Suprapubic skin (tissue), 4 donors: ENCODE results near the gene CSNK1A1L. TPM values are rescaled to one million over a fixed set of nuclear protein-coding genes. Genes with fewer than 3 reads are reported as not detected.

Source experiments
- DNase-seq, 2 donors: peaks; one replicate each; pipeline ENCODE4 v3.0.0-alpha.2; 2019; ENCODE audit warnings: low spot score in 2 of 2
- H3K27ac ChIP-seq: fragments of 200-600 bp; sonication (generic); one replicate; pipeline ENCODE4 v1.5.1; 2019
- H3K27me3 ChIP-seq: fragments of 200-600 bp; sonication (generic); one replicate; pipeline ENCODE4 v1.5.1; 2019
- H3K36me3 ChIP-seq: fragments of 200-600 bp; sonication (generic); one replicate; pipeline ENCODE4 v1.5.1; 2019
- H3K4me1 ChIP-seq: fragments of 200-600 bp; sonication (generic); one replicate; pipeline ENCODE4 v1.5.1; 2019
- H3K4me3 ChIP-seq: fragments of 200-600 bp; sonication (generic); one replicate; pipeline ENCODE4 v1.5.1; 2019; ENCODE audit warnings: mild to moderate bottlenecking
- H3K9me3 ChIP-seq: fragments of 200-600 bp; sonication (generic); one replicate; pipeline ENCODE4 v1.5.1; 2019
- CTCF ChIP-seq, 2 donors: fragments of 200-600 bp in 1 of 2; fragments of 450-650 bp in 1 of 2; sonication (generic) in 1 of 2; IDR thresholded peaks; one replicate each; pipeline ENCODE4 v1.5.1; 2016 to 2019; ENCODE audit warnings: antibody characterized with exemption in 2 of 2, mild to moderate bottlenecking in 1 of 2, moderate library complexity in 1 of 2
- EP300 ChIP-seq: sonication (generic); formaldehyde crosslinking; IDR thresholded peaks from one replicate; pipeline ENCODE4 v1.6.1; 2017; ENCODE audit warnings: antibody characterized with exemption
- POLR2A ChIP-seq, 2 donors: fragments of 450-650 bp; IDR thresholded peaks; one replicate each; pipeline ENCODE4 v1.6.1; 2017; ENCODE audit warnings: antibody characterized with exemption in 2 of 2, mild to moderate bottlenecking in 2 of 2, moderate library complexity in 2 of 2
- POLR2AphosphoS5 ChIP-seq, 3 donors: sonication (generic); formaldehyde crosslinking; IDR thresholded peaks; one replicate each; pipeline ENCODE4 v1.6.1; 2017; ENCODE audit warnings: antibody characterized with exemption in 3 of 3
- WGBS: methylation state at CpG from one replicate; pipeline ENCODE4 v1.1.5; 2018; 5-methylcytosine and 5-hydroxymethylcytosine counted together
- total RNA-seq, 4 donors: library from RNA; depleted of rRNA; stranded (reverse); fragments of >200 nt; gene quantifications; one replicate each; pipeline ENCODE4 v1.1.0, GENCODE V29; 2016

CSNK1A1L gene
- total RNA-seq, 4 donors from 2014 or later = not detected

DNA sequence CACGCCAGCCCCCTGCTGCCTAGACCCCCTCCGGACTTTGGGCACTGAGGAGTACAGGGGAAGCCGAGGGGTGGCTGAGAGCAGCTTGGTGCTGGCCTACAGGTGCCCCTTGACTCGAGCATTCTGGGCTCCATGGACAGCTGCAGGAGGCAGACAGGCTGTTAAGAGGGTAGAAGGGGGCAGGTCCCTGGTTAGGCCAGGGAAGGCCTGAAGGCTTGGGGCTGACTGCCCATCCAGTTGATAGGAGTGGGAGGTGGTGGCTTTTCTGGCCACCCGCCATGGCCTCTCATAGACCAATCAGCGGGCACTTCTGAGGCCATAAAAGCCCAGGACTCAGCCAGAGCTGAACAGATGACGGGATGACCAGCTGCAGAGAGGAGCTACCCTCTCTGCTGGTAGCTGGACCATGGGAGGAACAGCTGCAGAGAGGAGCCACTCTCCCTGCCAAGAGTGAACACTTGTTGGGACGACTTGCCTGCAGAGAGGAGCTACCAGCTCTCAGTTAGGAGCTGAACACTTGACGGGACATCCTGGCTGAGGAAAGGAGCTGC lies 35.2 kb downstream of the CSNK1A1L start:
- H3K9me3 ChIP-seq = no peaks in the 10 kb centered on the region

DNA sequence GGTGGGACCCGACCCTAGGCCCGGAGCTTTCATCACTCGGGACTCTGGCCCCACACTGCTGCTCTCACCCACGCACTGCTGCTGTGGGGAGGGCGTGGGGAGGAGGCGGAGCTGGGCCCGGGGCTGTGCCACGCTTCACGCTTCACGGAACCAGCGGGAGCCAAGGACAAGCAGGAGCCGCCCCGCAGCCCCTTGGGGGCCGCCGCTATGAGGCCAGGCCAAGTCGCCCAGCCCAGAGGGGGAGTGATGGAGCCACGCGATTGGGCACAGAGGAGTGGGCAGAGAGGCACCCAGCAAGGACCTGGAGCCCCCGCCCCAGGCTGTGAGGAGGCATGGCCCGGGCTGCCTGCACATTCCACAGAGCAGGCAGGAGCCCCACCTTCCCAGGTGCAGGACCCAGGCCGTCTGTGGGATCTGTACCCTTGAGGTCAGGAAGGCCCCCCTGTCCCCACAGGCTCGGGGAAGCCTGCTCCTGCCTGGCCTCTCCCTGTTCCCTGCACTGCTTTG lies 35.8 kb downstream of the CSNK1A1L start:
- WGBS = 78% methylated on average over 5 of the region's 22 CpGs
- Histone ChIP-seq H3K27ac (no peak overlapping the region), H3K9me3 (no peaks in the 10 kb centered on the region), H3K4me3 (no peak overlapping the region), H3K27me3 (no peaks in the 10 kb centered on the region), H3K36me3 (no peaks in the 10 kb centered on the region), H3K4me1 (no peaks in the 10 kb centered on the region)
- no peak for TF ChIP-seq POLR2AphosphoS5 (IDR thresholded peaks at IDR 0.05)
- TF ChIP-seq CTCF (IDR thresholded peaks at IDR 0.05) = no peak
- no peak for TF ChIP-seq POLR2A (IDR thresholded peaks at IDR 0.05)
- TF ChIP-seq EP300 = no peak
- DNase-seq = no peak

More for the DNA sequence above, 35.2 kb downstream of the CSNK1A1L start:
- DNase-seq = no peak
- no peak for TF ChIP-seq POLR2AphosphoS5 (IDR thresholded peaks at IDR 0.05)
- no peak for TF ChIP-seq CTCF (IDR thresholded peaks at IDR 0.05)
- 88% methylated on average over 7 of the region's 9 CpGs for WGBS
- Histone ChIP-seq H3K27ac (no peak overlapping the region), H3K4me1 (no peaks in the 10 kb centered on the region), H3K27me3 (no peaks in the 10 kb centered on the region), H3K36me3 (no peaks in the 10 kb centered on the region), H3K4me3 (no peak overlapping the region)

DNA sequence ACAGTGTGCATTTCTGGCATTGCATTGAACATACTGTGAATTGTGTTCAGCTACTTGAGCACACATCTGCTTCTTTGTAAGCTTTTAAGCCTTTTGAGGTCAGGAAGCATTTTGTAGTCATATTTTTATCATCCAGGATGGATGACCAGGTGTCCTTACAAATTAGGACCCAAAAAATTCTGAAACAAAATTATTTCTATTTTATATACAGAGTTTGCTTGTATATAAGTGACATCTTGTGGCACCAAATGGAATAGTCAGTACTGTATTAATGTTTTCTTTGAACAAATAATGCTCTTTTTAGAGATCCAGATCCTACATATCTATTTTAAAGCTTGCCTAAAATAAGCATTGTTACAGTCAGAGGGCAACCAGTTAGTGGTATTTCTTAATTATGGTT lies 36.5 kb downstream of the CSNK1A1L start:
- no peak overlapping the region for H3K4me3 ChIP-seq

DNA sequence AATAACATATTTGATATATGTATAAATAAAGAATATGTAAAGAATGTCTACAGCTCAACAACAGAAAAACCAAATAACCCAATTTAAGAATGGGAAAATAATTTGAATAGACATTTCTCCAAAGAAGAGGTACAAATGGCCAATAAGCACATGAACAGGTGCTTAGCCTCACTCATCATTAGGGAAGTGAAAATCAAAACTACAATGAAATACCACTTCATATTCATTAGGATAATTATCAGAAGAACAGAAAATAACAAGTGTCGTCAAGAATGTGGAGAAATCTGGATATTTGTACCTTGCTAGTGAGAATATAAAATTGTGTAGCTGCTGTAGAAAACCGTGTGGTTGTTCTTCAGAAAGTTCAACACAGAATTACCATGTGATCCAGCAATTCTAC lies 37.6 kb downstream of the CSNK1A1L start:
- no peak for DNase-seq
- Histone ChIP-seq H3K27ac (no peak overlapping the region), H3K9me3 (no peaks in the 10 kb centered on the region), H3K4me3 (no peak overlapping the region), H3K4me1 (no peaks in the 10 kb centered on the region), H3K36me3 (no peaks in the 10 kb centered on the region), H3K27me3 (no peaks in the 10 kb centered on the region)
- TF ChIP-seq CTCF (IDR thresholded peaks at IDR 0.05) (no peak), POLR2A (IDR thresholded peaks at IDR 0.05) (no peak), POLR2AphosphoS5 (IDR thresholded peaks at IDR 0.05) (no peak), EP300 (no peak)
- WGBS = 61% methylated on average over 2 of the region's 2 CpGs

More for the DNA sequence above, 36.5 kb downstream of the CSNK1A1L start:
- Histone ChIP-seq H3K27me3 (no peaks in the 10 kb centered on the region), H3K27ac (no peak overlapping the region), H3K36me3 (no peaks in the 10 kb centered on the region), H3K9me3 (no peaks in the 10 kb centered on the region), H3K4me1 (no peaks in the 10 kb centered on the region)
- TF ChIP-seq EP300 (no peak), POLR2AphosphoS5 (IDR thresholded peaks at IDR 0.05) (no peak), POLR2A (IDR thresholded peaks at IDR 0.05) (no peak), CTCF (IDR thresholded peaks at IDR 0.05) (no peak)
- no peak for DNase-seq

DNA sequence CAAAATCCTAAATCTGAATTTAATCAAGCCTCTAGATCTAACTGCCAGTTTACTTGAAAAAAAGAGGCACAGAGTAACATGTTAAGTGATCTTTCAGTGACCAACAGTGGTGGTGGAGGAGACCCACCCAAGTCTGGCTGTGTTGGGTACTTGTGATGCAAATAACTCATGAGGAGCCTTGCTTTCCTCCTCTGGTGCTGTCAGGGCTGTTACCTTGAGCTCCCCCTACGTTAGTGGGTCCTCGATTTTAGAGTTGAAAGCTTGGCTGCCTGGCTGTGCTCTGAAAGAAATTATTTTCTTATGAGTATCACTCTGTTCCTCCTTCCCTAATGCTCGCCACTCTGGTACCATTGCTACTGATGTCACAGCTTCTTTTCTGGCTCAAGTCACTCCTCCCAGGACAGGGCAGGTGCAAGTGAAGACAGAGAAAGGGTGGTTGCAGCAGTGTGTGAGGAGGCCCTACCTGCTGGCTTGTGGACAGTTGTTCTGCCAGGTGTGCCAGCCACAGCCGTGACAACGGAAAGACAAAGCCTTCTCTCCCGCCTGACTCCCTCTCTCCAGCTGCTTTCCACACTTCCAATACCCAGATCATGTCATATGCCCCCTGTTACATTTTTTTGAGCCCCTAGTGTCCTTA lies 39.5 kb downstream of the CSNK1A1L start:
- TF ChIP-seq CTCF (IDR thresholded peaks at IDR 0.05) = no peak
- TF ChIP-seq EP300 = no peak
- no peak for TF ChIP-seq POLR2AphosphoS5 (IDR thresholded peaks at IDR 0.05)
- TF ChIP-seq POLR2A (IDR thresholded peaks at IDR 0.05) = no peak
- DNase-seq = no peak
- WGBS = 89% methylated on average over 6 of the region's 6 CpGs
- Histone ChIP-seq H3K27me3 (no peaks in the 10 kb centered on the region), H3K27ac (no peak overlapping the region), H3K9me3 (no peaks in the 10 kb centered on the region), H3K36me3 (no peaks in the 10 kb centered on the region), H3K4me3 (no peak overlapping the region), H3K4me1 (no peaks in the 10 kb centered on the region)
